SK-N-SH (cell line): ENCODE measurements around the gene BMP7. TPM values are rescaled to one million over a fixed set of nuclear protein-coding genes. Genes with fewer than 3 reads are reported as not detected.

Source experiments
- CTCF ChIA-PET: fragments of 300-600, 350-600 bp; formaldehyde crosslinking; extraction: SDS; loops from one replicate; lab custom pipeline; 2021; lab: Yijun Ruan, JAX
- POLR2A ChIA-PET: fragments of 350-600 bp; sonication (Branson Sonifier 250); formaldehyde crosslinking; extraction: SDS; loops from one replicate; lab custom pipeline; 2020; ENCODE audit warnings: antibody characterized with exemption, inconsistent platforms; lab: Yijun Ruan, JAX
- DNase-seq: peaks from one replicate; pipeline ENCODE4 v3.0.0; 2012
- H2AFZ ChIP-seq: fragments of 200-600 bp; sonication (generic); 2 replicates; pipeline ENCODE4 v1.8.1; 2016; ENCODE audit warnings: antibody characterized with exemption, mild to moderate bottlenecking, low read depth
- H3F3A ChIP-seq: fragments of 200-600 bp; sonication (generic); replicated peaks from 2 replicates; pipeline ENCODE3; 2016; ENCODE audit warnings: antibody characterized with exemption, mild to moderate bottlenecking; ENCODE audit not compliant: insufficient read depth
- H3K27ac ChIP-seq, 2 experiments: fragments of 200-500 bp in 1 of 2; fragments of 200-600 bp in 1 of 2; sonication (Bioruptor generic) in 1 of 2; sonication (generic), shearing (Covaris generic) in 1 of 2; 2 replicates each; pipeline versions ENCODE4 v1.5.1 to v1.6.1; 2014 to 2016; ENCODE audit warnings: low read depth in 2 of 2, inconsistent platforms in 1 of 2, low read length in 1 of 2, mild to moderate bottlenecking in 1 of 2, mixed read lengths in 1 of 2
- H3K27me3 ChIP-seq: fragments of 200-600 bp; sonication (generic), shearing (Covaris generic); 2 replicates; pipeline ENCODE4 v1.6.1; 2016; ENCODE audit warnings: mixed run types; ENCODE audit not compliant: insufficient read depth
- H3K36me3 ChIP-seq, 2 experiments: fragments of 200-500 bp in 1 of 2; fragments of 200-600 bp in 1 of 2; sonication (Bioruptor generic) in 1 of 2; sonication (generic) in 1 of 2; replicated peaks in 1 of 2; 2 replicates each; pipeline versions ENCODE3 to v1.5.1; 2014 to 2016; ENCODE audit warnings: low read length in 1 of 2, mild to moderate bottlenecking in 1 of 2; ENCODE audit not compliant: insufficient read depth in 2 of 2, control insufficient read depth in 1 of 2
- H3K4me1 ChIP-seq, 2 experiments: fragments of 200-500 bp in 1 of 2; fragments of 200-600 bp in 1 of 2; sonication (Bioruptor generic) in 1 of 2; sonication (generic), shearing (Covaris generic) in 1 of 2; 2 replicates each; pipeline versions ENCODE4 v1.5.1 to v1.6.1; 2014 to 2016; ENCODE audit warnings: low read depth in 1 of 2, low read length in 1 of 2, mixed run types in 1 of 2; ENCODE audit not compliant: insufficient read depth in 2 of 2, control insufficient read depth in 1 of 2
- H3K4me2 ChIP-seq: fragments of 200-600 bp; sonication (generic), shearing (Covaris generic); 2 replicates; pipeline ENCODE4 v1.6.1; 2017; ENCODE audit warnings: mixed run types
- H3K4me3 ChIP-seq, 2 experiments: fragments of 200-500 bp in 1 of 2; fragments of 200-600 bp in 1 of 2; sonication (Bioruptor generic) in 1 of 2; sonication (generic), shearing (Covaris generic) in 1 of 2; 2 replicates each; pipeline versions ENCODE4 v1.5.1 to v1.8.1; 2014 to 2016; ENCODE audit warnings: low read depth in 2 of 2, inconsistent platforms in 1 of 2, low read length in 1 of 2, mild to moderate bottlenecking in 1 of 2, mixed read lengths in 1 of 2, moderate library complexity in 1 of 2
- H3K79me2 ChIP-seq: fragments of 200-600 bp; sonication (generic); 2 replicates; pipeline ENCODE4 v1.8.1; 2017; ENCODE audit warnings: mild to moderate bottlenecking; ENCODE audit not compliant: insufficient read depth
- H3K9ac ChIP-seq: fragments of 200-600 bp; sonication (generic); 2 replicates; pipeline ENCODE4 v1.6.1; 2017; ENCODE audit warnings: mixed run types
- H3K9me2 ChIP-seq: fragments of 200-600 bp; sonication (generic); 2 replicates; pipeline ENCODE4 v1.6.1; 2017; ENCODE audit warnings: mixed run types
- H3K9me3 ChIP-seq: fragments of 200-600 bp; sonication (generic); 2 replicates; pipeline ENCODE4 v1.6.1; 2017; ENCODE audit warnings: mixed run types, mild to moderate bottlenecking, moderate library complexity
- H4K20me1 ChIP-seq: fragments of 200-600 bp; sonication (generic); 2 replicates; pipeline ENCODE4 v1.6.1; 2017; ENCODE audit warnings: mild to moderate bottlenecking, mixed run types; ENCODE audit not compliant: insufficient read depth
- EP300 ChIP-seq, 2 experiments: IDR thresholded peaks; 2 replicates each; pipeline versions ENCODE4 v1.4.0 to v1.6.1; 2012; ENCODE audit warnings: borderline replicate concordance in 1 of 2, low read depth in 1 of 2, low read length in 1 of 2
- EZH2phosphoT487 ChIP-seq: fragments of 200-600 bp; sonication (generic); IDR thresholded peaks from 2 replicates; pipeline ENCODE4 v1.6.1; 2017; ENCODE audit warnings: low read depth, mixed run types, mild to moderate bottlenecking, antibody characterized with exemption, moderate library complexity, borderline replicate concordance
- FOSL2 ChIP-seq: IDR thresholded peaks from 2 replicates; pipeline ENCODE4 v1.4.0; 2012; ENCODE audit warnings: low read depth, mild to moderate bottlenecking, moderate library complexity, borderline replicate concordance
- FOXJ3 ChIP-seq: sonication (generic); formaldehyde crosslinking; IDR thresholded peaks from 2 replicates; pipeline ENCODE4 v1.5.1; 2020; ENCODE audit warnings: mild to moderate bottlenecking, missing genetic modification reagents
- FOXM1 ChIP-seq: IDR thresholded peaks from 2 replicates; pipeline ENCODE4 v1.4.0; 2012; ENCODE audit warnings: low read depth, mild to moderate bottlenecking
- GABPA ChIP-seq: IDR thresholded peaks from 2 replicates; pipeline ENCODE4 v1.4.0; 2012; ENCODE audit warnings: low read depth, mild to moderate bottlenecking
- GATA2 ChIP-seq: sonication (generic); formaldehyde crosslinking; IDR thresholded peaks from 2 replicates; pipeline ENCODE4 v1.5.0; 2020; ENCODE audit warnings: mild to moderate bottlenecking, missing genetic modification reagents
- JUND ChIP-seq: IDR thresholded peaks from 2 replicates; pipeline ENCODE4 v1.4.0; 2012
- MEF2A ChIP-seq: IDR thresholded peaks from 2 replicates; pipeline ENCODE4 v1.4.0; 2012; ENCODE audit warnings: low read depth, borderline replicate concordance
- MXI1 ChIP-seq: IDR thresholded peaks from 2 replicates; pipeline ENCODE4 v1.6.1; 2012; ENCODE audit warnings: mild to moderate bottlenecking, low read depth, low read length, improper control_type of control experiment
- RAD21 ChIP-seq: IDR thresholded peaks from 2 replicates; pipeline ENCODE4 v1.6.1; 2012; ENCODE audit warnings: mild to moderate bottlenecking, low read length
- RCOR1 ChIP-seq: fragments of 150-350 bp; IDR thresholded peaks from 2 replicates; pipeline ENCODE4 v1.6.1; 2017; ENCODE audit warnings: antibody characterized with exemption, low read length
- RFX5 ChIP-seq: IDR thresholded peaks from 2 replicates; pipeline ENCODE4 v1.6.1; 2012; ENCODE audit warnings: mild to moderate bottlenecking, improper control_type of control experiment, low read length
- RXRA ChIP-seq: IDR thresholded peaks from 2 replicates; pipeline ENCODE4 v1.4.0; 2012; ENCODE audit warnings: low read depth, mild to moderate bottlenecking, borderline replicate concordance
- SIN3A ChIP-seq: IDR thresholded peaks from 2 replicates; pipeline ENCODE4 v1.6.1; 2012; ENCODE audit warnings: low read depth, mild to moderate bottlenecking, low read length, moderate library complexity, borderline replicate concordance
- TAF1 ChIP-seq: IDR thresholded peaks from 2 replicates; pipeline ENCODE4 v1.6.1; 2012; ENCODE audit warnings: low read depth, mild to moderate bottlenecking, low read length, moderate library complexity, borderline replicate concordance
- TEAD4 ChIP-seq: IDR thresholded peaks from 2 replicates; pipeline ENCODE4 v1.4.0; 2012; ENCODE audit warnings: mild to moderate bottlenecking, borderline replicate concordance; ENCODE audit not compliant: insufficient read depth
- WGBS: methylation state at CpG from one replicate; pipeline ENCODE4 v1.1.6; 2017; ENCODE audit warnings: low lambda C conversion rate; 5-methylcytosine and 5-hydroxymethylcytosine counted together
- polyA plus RNA-seq, 3 experiments: library from polyadenylated mRNA; depleted of rRNA; stranded (reverse); fragments of >200 nt; gene quantifications; 2 replicates each; pipeline ENCODE4 v1.2.3, GENCODE V29; 2012
- TF ChIP-seq, protein P1 (sequence below): IDR thresholded peaks from 2 replicates; pipeline ENCODE4 v1.4.0; 2012; ENCODE audit warnings: low read depth, borderline replicate concordance
- TF ChIP-seq, protein P2 (sequence below): IDR thresholded peaks from 2 replicates; pipeline ENCODE4 v1.4.0; 2012; ENCODE audit warnings: low read depth
- TF ChIP-seq, protein P3 (sequence below): fragments of 150-350 bp; IDR thresholded peaks from 2 replicates; pipeline ENCODE4 v1.6.1; 2017; ENCODE audit warnings: antibody characterized with exemption, low read length, low read depth, borderline replicate concordance
- TF ChIP-seq, protein P4 (sequence below): IDR thresholded peaks from 2 replicates; pipeline ENCODE4 v1.6.1; 2012; ENCODE audit warnings: mild to moderate bottlenecking, low read depth, low read length, moderate library complexity

BMP7 gene
- polyA plus RNA-seq, 1 of the 3 experiments (the other 2 are of a cell fraction), result not detected

DNA sequence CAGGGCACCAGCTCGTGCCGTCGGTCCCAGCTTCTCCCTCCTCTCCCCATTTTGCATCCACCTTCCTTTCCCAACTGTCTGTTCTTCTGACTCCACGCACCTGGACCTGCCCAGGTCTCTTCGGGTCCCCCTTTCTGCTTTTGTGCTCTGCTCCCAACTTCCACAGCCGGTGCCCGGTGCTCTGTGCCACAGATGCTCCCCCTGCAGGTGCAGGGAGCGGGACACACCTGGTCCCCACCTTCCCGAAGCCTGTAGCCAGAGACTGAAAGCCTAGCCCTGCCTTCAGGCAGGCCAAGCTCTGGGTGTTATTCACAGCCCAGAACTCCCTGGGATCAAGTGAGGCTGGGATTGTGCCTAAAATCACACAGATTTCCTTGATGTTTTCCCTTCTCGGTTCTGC is 24.6 kb upstream of the BMP7 start:
- DNase-seq, result no peak
- Histone ChIP-seq H3K4me1 (peaks cover 0 to 3% of the 10 kb centered on the region in 2 experiments; a peak in 1 of 4 replicates), H3K9ac (no peak overlapping the region), H3K36me3 (no peaks in the 10 kb centered on the region), H2AFZ (no peak overlapping the region), H3F3A (no peaks in the 10 kb centered on the region), H3K27ac (no peak overlapping the region), H3K4me2 (no peak overlapping the region), H3K27me3 (no peaks in the 10 kb centered on the region), H4K20me1 (no peaks in the 10 kb centered on the region), H3K4me3 (no peak overlapping the region), H3K79me2 (no peaks in the 10 kb centered on the region), H3K9me2 (no peaks in the 10 kb centered on the region), H3K9me3 (no peaks in the 10 kb centered on the region)
- ChIA-PET POLR2A (interaction anchor here (0.7 kb wide), 1 partner anchor 71 kb away, joined by 3 read pairs; no protein-coding TSS in a partner anchor), CTCF (interaction anchor here (1.2 kb wide), 1 partner anchor 24 kb away, joined by 3 read pairs; no protein-coding TSS in a partner anchor)
- 31% methylated on average over 10 of the region's 10 CpGs for WGBS
- TF ChIP-seq, protein P1, sequence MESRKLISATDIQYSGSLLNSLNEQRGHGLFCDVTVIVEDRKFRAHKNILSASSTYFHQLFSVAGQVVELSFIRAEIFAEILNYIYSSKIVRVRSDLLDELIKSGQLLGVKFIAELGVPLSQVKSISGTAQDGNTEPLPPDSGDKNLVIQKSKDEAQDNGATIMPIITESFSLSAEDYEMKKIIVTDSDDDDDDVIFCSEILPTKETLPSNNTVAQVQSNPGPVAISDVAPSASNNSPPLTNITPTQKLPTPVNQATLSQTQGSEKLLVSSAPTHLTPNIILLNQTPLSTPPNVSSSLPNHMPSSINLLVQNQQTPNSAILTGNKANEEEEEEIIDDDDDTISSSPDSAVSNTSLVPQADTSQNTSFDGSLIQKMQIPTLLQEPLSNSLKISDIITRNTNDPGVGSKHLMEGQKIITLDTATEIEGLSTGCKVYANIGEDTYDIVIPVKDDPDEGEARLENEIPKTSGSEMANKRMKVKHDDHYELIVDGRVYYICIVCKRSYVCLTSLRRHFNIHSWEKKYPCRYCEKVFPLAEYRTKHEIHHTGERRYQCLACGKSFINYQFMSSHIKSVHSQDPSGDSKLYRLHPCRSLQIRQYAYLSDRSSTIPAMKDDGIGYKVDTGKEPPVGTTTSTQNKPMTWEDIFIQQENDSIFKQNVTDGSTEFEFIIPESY, result no peak
- TF ChIP-seq, protein P2, sequence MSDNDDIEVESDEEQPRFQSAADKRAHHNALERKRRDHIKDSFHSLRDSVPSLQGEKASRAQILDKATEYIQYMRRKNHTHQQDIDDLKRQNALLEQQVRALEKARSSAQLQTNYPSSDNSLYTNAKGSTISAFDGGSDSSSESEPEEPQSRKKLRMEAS, result no peak
- no peak for TF ChIP-seq EZH2phosphoT487
- TF ChIP-seq GABPA, result no peak
- no peak for TF ChIP-seq MEF2A
- no peak for TF ChIP-seq GATA2
- TF ChIP-seq SIN3A, result no peak
- TF ChIP-seq FOXJ3 (CRISPR knock-in tag), result no peak
- TF ChIP-seq RXRA, result no peak
- TF ChIP-seq JUND, result no peak
- TF ChIP-seq FOXM1, result no peak
- TF ChIP-seq TEAD4, result no peak
- no peak for TF ChIP-seq MXI1
- no peak for TF ChIP-seq EP300 (IDR thresholded peaks at IDR 0.05; ENCODE audit: borderline replicate concordance in 1 of 2, low read depth in 1 of 2, low read length in 1 of 2)
- no peak for TF ChIP-seq FOSL2
- TF ChIP-seq, protein P3, sequence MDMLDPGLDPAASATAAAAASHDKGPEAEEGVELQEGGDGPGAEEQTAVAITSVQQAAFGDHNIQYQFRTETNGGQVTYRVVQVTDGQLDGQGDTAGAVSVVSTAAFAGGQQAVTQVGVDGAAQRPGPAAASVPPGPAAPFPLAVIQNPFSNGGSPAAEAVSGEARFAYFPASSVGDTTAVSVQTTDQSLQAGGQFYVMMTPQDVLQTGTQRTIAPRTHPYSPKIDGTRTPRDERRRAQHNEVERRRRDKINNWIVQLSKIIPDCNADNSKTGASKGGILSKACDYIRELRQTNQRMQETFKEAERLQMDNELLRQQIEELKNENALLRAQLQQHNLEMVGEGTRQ, result no peak

DNA sequence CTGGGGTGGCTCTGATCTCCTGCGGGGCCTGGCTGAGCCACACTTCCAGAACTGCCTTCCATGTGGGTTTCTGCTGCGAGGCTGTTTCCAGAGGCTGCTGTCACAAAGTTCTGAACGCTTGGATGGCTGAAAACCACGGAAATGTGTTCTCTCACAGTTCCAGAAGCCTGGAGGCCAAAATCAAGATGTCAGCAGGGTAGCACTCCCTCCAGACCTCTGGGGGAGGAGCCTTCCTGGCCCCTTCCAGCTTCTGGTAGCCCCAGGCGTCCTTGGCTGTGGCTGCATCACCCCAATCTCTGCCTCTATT is 23.7 kb upstream of the BMP7 start:
- Histone ChIP-seq H3K4me2 (no peak overlapping the region), H4K20me1 (no peaks in the 10 kb centered on the region), H3K79me2 (no peaks in the 10 kb centered on the region), H3K9ac (no peak overlapping the region), H2AFZ (no peak overlapping the region), H3F3A (no peaks in the 10 kb centered on the region), H3K27ac (no peak overlapping the region), H3K9me3 (no peaks in the 10 kb centered on the region), H3K4me3 (no peak overlapping the region), H3K36me3 (no peaks in the 10 kb centered on the region), H3K27me3 (no peaks in the 10 kb centered on the region), H3K4me1 (peaks cover 0 to 3% of the 10 kb centered on the region in 2 experiments; a peak in 1 of 4 replicates), H3K9me2 (no peaks in the 10 kb centered on the region)
- no peak for DNase-seq
- POLR2A ChIA-PET, result no interaction called here
- WGBS, result 44% methylated on average over 1 of the region's 5 CpGs
- CTCF ChIA-PET, result interaction anchor here (1.2 kb wide), 2 partner anchors 25 to 56 kb away, joined by 3 to 5 read pairs; no protein-coding TSS in a partner anchor
- no peak for TF ChIP-seq RXRA
- no peak for TF ChIP-seq EZH2phosphoT487
- TF ChIP-seq, protein P3, result no peak
- no peak for TF ChIP-seq RAD21
- no peak for TF ChIP-seq TAF1
- no peak for TF ChIP-seq MEF2A
- TF ChIP-seq RCOR1, result no peak
- no peak for TF ChIP-seq RFX5
- TF ChIP-seq, protein P4, sequence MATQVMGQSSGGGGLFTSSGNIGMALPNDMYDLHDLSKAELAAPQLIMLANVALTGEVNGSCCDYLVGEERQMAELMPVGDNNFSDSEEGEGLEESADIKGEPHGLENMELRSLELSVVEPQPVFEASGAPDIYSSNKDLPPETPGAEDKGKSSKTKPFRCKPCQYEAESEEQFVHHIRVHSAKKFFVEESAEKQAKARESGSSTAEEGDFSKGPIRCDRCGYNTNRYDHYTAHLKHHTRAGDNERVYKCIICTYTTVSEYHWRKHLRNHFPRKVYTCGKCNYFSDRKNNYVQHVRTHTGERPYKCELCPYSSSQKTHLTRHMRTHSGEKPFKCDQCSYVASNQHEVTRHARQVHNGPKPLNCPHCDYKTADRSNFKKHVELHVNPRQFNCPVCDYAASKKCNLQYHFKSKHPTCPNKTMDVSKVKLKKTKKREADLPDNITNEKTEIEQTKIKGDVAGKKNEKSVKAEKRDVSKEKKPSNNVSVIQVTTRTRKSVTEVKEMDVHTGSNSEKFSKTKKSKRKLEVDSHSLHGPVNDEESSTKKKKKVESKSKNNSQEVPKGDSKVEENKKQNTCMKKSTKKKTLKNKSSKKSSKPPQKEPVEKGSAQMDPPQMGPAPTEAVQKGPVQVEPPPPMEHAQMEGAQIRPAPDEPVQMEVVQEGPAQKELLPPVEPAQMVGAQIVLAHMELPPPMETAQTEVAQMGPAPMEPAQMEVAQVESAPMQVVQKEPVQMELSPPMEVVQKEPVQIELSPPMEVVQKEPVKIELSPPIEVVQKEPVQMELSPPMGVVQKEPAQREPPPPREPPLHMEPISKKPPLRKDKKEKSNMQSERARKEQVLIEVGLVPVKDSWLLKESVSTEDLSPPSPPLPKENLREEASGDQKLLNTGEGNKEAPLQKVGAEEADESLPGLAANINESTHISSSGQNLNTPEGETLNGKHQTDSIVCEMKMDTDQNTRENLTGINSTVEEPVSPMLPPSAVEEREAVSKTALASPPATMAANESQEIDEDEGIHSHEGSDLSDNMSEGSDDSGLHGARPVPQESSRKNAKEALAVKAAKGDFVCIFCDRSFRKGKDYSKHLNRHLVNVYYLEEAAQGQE, result no peak
